IMR-90 (cell line): Measurements from ENCODE around the gene MCRS1. TPM values are rescaled to one million over a fixed set of nuclear protein-coding genes. Genes with fewer than 3 reads are reported as not detected.

Source experiments
- ATAC-seq: fragments of 200-7000 bp; cut with Tn5 transposase; 2 replicates; pipeline ENCODE4 v1.9.1; 2020; ENCODE audit warnings: low read depth, mild to moderate bottlenecking, moderate library complexity
- BruUV-seq: library from RNA; stranded (reverse); fragments of 400-500 nt; replicated peaks from 2 replicates; lab custom pipeline; 2021; lab: Mats Ljungman, UMichigan
- CTCF ChIA-PET: fragments of 300-600 bp; formaldehyde crosslinking; extraction: SDS; loops from one replicate; lab custom pipeline; 2021; ENCODE audit warnings: antibody characterized with exemption; lab: Yijun Ruan, JAX
- POLR2A ChIA-PET: fragments of 300-600 bp; sonication (Branson Sonifier 250); formaldehyde crosslinking; loops from one replicate; lab custom pipeline; 2022; ENCODE audit warnings: antibody characterized with exemption; ENCODE audit not compliant: unreplicated experiment; lab: Charles Lee
- DNase-seq: peaks from one replicate; pipeline ENCODE4 v3.0.0; 2013
- H2AFZ ChIP-seq: replicated peaks from 2 replicates; pipeline ENCODE3; 2013; ENCODE audit warnings: low read length, mild to moderate bottlenecking; ENCODE audit not compliant: poor library complexity
- H2AK5ac ChIP-seq: 2 replicates; pipeline ENCODE4 v1.6.1; 2013; ENCODE audit warnings: low read depth, low read length, inconsistent platforms
- H2AK9ac ChIP-seq: replicated peaks from 2 replicates; pipeline ENCODE3; 2013; ENCODE audit warnings: mild to moderate bottlenecking, low read depth, low read length, moderate library complexity; ENCODE audit not compliant: poor library complexity
- H2BK120ac ChIP-seq: 2 replicates; pipeline ENCODE4 v1.6.1; 2013; ENCODE audit warnings: low read depth, low read length, inconsistent platforms
- H2BK15ac ChIP-seq: 3 replicates; pipeline ENCODE4 v1.6.1; 2013; ENCODE audit warnings: low read depth, low read length, inconsistent platforms
- H2BK20ac ChIP-seq: 2 replicates; pipeline ENCODE4 v1.6.1; 2013; ENCODE audit warnings: low read depth, mild to moderate bottlenecking, inconsistent platforms, low read length, moderate library complexity
- H2BK5ac ChIP-seq: 2 replicates; pipeline ENCODE4 v1.6.1; 2013; ENCODE audit warnings: mild to moderate bottlenecking, low read depth, low read length, inconsistent platforms; ENCODE audit not compliant: poor library complexity, severe bottlenecking
- H3K14ac ChIP-seq: replicated peaks from 2 replicates; pipeline ENCODE4 v1.6.1; 2013; ENCODE audit warnings: low read depth, low read length, inconsistent platforms
- H3K18ac ChIP-seq: 2 replicates; pipeline ENCODE4 v1.6.1; 2013; ENCODE audit warnings: low read depth, low read length, control low read depth
- H3K23ac ChIP-seq: 2 replicates; pipeline ENCODE4 v1.6.1; 2013; ENCODE audit warnings: low read depth, low read length, inconsistent platforms
- H3K27ac ChIP-seq: 2 replicates; pipeline ENCODE4 v1.5.1; 2013; ENCODE audit warnings: mild to moderate bottlenecking, control low read depth, low read length; ENCODE audit not compliant: insufficient read depth
- H3K27me3 ChIP-seq: 2 replicates; pipeline ENCODE4 v1.6.1; 2013; ENCODE audit warnings: low read length; ENCODE audit not compliant: control insufficient read depth, insufficient read depth
- H3K36me3 ChIP-seq: 2 replicates; pipeline ENCODE4 v1.6.1; 2013; ENCODE audit warnings: low read length, mixed read lengths; ENCODE audit not compliant: control insufficient read depth, insufficient read depth
- H3K4ac ChIP-seq: 2 replicates; pipeline ENCODE4 v1.6.1; 2013; ENCODE audit warnings: low read depth, low read length, inconsistent platforms
- H3K4me1 ChIP-seq: 2 replicates; pipeline ENCODE4 v1.6.1; 2013; ENCODE audit warnings: low read length, mixed read lengths; ENCODE audit not compliant: control insufficient read depth, insufficient read depth
- H3K4me2 ChIP-seq: 2 replicates; pipeline ENCODE4 v1.6.1; 2013; ENCODE audit warnings: low read depth, mild to moderate bottlenecking, control low read depth, low read length, moderate library complexity
- H3K4me3 ChIP-seq: 2 replicates; pipeline ENCODE4 v1.5.1; 2013; ENCODE audit warnings: low read depth, mild to moderate bottlenecking, control low read depth, low read length, moderate library complexity; ENCODE audit not compliant: insufficient read depth
- H3K56ac ChIP-seq: 2 replicates; pipeline ENCODE4 v1.6.1; 2013; ENCODE audit warnings: low read length, inconsistent platforms; ENCODE audit not compliant: insufficient read depth; ENCODE audit errors: extremely low read depth
- H3K79me1 ChIP-seq, 2 experiments: 2 replicates each; pipeline ENCODE4 v1.6.1; 2013; ENCODE audit warnings: low read length in 2 of 2, inconsistent platforms in 1 of 2, low read depth in 1 of 2
- H3K9ac ChIP-seq: 2 replicates; pipeline ENCODE4 v1.6.1; 2013; ENCODE audit warnings: low read depth, low read length, control low read depth
- H3K9me1 ChIP-seq: 2 replicates; pipeline ENCODE4 v1.6.1; 2013; ENCODE audit warnings: low read length, inconsistent platforms; ENCODE audit not compliant: insufficient read depth
- H3K9me3 ChIP-seq: 2 replicates; pipeline ENCODE4 v1.6.1; 2013; ENCODE audit warnings: low read length; ENCODE audit not compliant: control insufficient read depth, insufficient read depth
- H4K20me1 ChIP-seq: 2 replicates; pipeline ENCODE4 v1.6.1; 2013; ENCODE audit warnings: low read length, inconsistent platforms; ENCODE audit not compliant: insufficient read depth
- H4K5ac ChIP-seq: 2 replicates; pipeline ENCODE4 v1.6.1; 2013; ENCODE audit warnings: mild to moderate bottlenecking, low read depth, low read length, control low read depth
- H4K8ac ChIP-seq, 2 experiments: 2 replicates each; pipeline ENCODE4 v1.6.1; 2013; ENCODE audit warnings: low read depth in 2 of 2, low read length in 2 of 2, control low read depth in 1 of 2, inconsistent platforms in 1 of 2
- H4K91ac ChIP-seq: 2 replicates; pipeline ENCODE4 v1.6.1; 2013; ENCODE audit warnings: low read depth, low read length, inconsistent platforms; ENCODE audit not compliant: insufficient read depth
- BHLHE40 ChIP-seq: fragments of 150-350 bp; IDR thresholded peaks from 2 replicates; pipeline ENCODE4 v1.6.1; 2016; ENCODE audit warnings: mild to moderate bottlenecking, low read depth, low read length
- CEBPB ChIP-seq: IDR thresholded peaks from 2 replicates; pipeline ENCODE4 v1.6.1; 2012; ENCODE audit warnings: low read depth, low read length, improper control_type of control experiment
- CHD1 ChIP-seq: IDR thresholded peaks from 2 replicates; pipeline ENCODE4 v1.6.1; 2012; ENCODE audit warnings: low read depth, low read length, improper control_type of control experiment
- CTCF ChIP-seq: conservative IDR thresholded peaks from 2 replicates; pipeline ENCODE4 v1.5.1; 2012; ENCODE audit warnings: mild to moderate bottlenecking, low read depth, low read length, improper control_type of control experiment
- FOS ChIP-seq: fragments of 150-350 bp; IDR thresholded peaks from 2 replicates; pipeline ENCODE4 v1.6.1; 2016; ENCODE audit warnings: low read depth, low read length
- MAFK ChIP-seq: IDR thresholded peaks from 2 replicates; pipeline ENCODE4 v1.6.1; 2012; ENCODE audit warnings: low read depth, low read length, improper control_type of control experiment
- NFE2L2 ChIP-seq: fragments of 150-350 bp; IDR thresholded peaks from 2 replicates; pipeline ENCODE4 v1.6.1; 2016; ENCODE audit warnings: low read depth, mild to moderate bottlenecking, low read length
- RCOR1 ChIP-seq: IDR thresholded peaks from 2 replicates; pipeline ENCODE4 v1.6.1; 2012; ENCODE audit warnings: mild to moderate bottlenecking, low read length, improper control_type of control experiment; ENCODE audit not compliant: insufficient replicate concordance
- RFX5 ChIP-seq: IDR thresholded peaks from 2 replicates; pipeline ENCODE4 v1.8.0; 2012; ENCODE audit warnings: low read depth, mild to moderate bottlenecking, low read length, moderate library complexity
- SMC3 ChIP-seq: fragments of 150-350 bp; IDR thresholded peaks from 2 replicates; pipeline ENCODE4 v1.6.1; 2016; ENCODE audit warnings: low read depth, mild to moderate bottlenecking, antibody characterized with exemption, low read length, moderate library complexity
- WGBS, 2 experiments: methylation state at CpG; one replicate each; pipeline versions ENCODE4 v1.1.5 to v1.1.7; 2013; ENCODE audit warnings: missing lambda C conversion rate in 2 of 2; ENCODE audit not compliant: insufficient read length in 1 of 2; ENCODE audit errors: extremely low coverage in 2 of 2; 5-methylcytosine and 5-hydroxymethylcytosine counted together
- dilution Hi-C: fragments of 300-500 bp; cut with HindIII; formaldehyde crosslinking; loops from one replicate; pipeline ENCODE4 v1.14.3; 2018; ENCODE audit warnings: low sequenced_read_pairs; ENCODE audit not compliant: unreplicated experiment
- in situ Hi-C: fragments of 300-500 bp; cut with MboI; formaldehyde crosslinking; loops from 3 replicates; pipeline ENCODE4 v1.14.3; 2019; ENCODE audit warnings: low sequenced_read_pairs, inconsistent platforms, mixed read lengths
- intact Hi-C: fragments of 100-400 bp; cut with micrococcal nuclease; formaldehyde crosslinking; loops from 2 replicates; pipeline ENCODE4 v1.10.0; 2022
- polyA plus RNA-seq, 3 experiments: library from polyadenylated mRNA; depleted of rRNA; stranded (reverse); fragments of >200 nt; gene quantifications; 2 replicates each; pipeline ENCODE4 v1.2.3, GENCODE V29; 2012; ENCODE audit warnings: low replicate concordance in 1 of 3
- total RNA-seq: library from RNA; depleted of rRNA; stranded (reverse); fragments of >200 nt; gene quantifications from 2 replicates; pipeline ENCODE4 v1.2.3, GENCODE V29; 2012

MCRS1 gene
- total and polyA plus RNA-seq, 2 of the 4 experiments (the other 2 are of a cell fraction) = 72.9 to 73.2 TPM

GRCh38 chr12:49543914-49544815 lies 23.8 kb downstream of the MCRS1 start:
- Histone ChIP-seq H3K18ac (no peak overlapping the region), H3K4me2 (no peak overlapping the region; the same call in 1 of the 2 replicates), H2BK20ac (no peak overlapping the region), H3K4me1 (peaks cover 3% of the 10 kb centered on the region; the same call in 1 of the 2 replicates), H4K91ac (no peak overlapping the region), H2BK15ac (no peak overlapping the region), H3K79me1 (no peaks in the 10 kb centered on the region), H2AFZ (peak overlapping the region; percentile 63), H4K5ac (no peak overlapping the region), H3K27ac (no peak overlapping the region), H4K8ac (no peak overlapping the region), H4K20me1 (no peaks in the 10 kb centered on the region), H3K4ac (no peak overlapping the region), H3K9ac (no peak overlapping the region), H3K9me3 (no peaks in the 10 kb centered on the region), H3K9me1 (no peaks in the 10 kb centered on the region), H2BK5ac (no peak overlapping the region), H3K23ac (no peak overlapping the region), H3K4me3 (no peak overlapping the region), H2AK9ac (no peak overlapping the region), H2AK5ac (no peak overlapping the region), H3K36me3 (no peaks in the 10 kb centered on the region), H3K14ac (no peak overlapping the region), H2BK120ac (no peak overlapping the region), H3K56ac (no peak overlapping the region), H3K27me3 (peaks cover 85% of the 10 kb centered on the region)
- no TSS peak for BruUV-seq
- dilution Hi-C loops = no loop called here
- 24% methylated on average over 17 of the region's 39 CpGs; no CpG with 5 or more reads in 1 of the 2 experiments for WGBS, 2 experiments
- POLR2A ChIA-PET = no interaction called here
- in situ Hi-C loops = no loop called here
- CTCF ChIA-PET = no interaction called here
- no peak for TF ChIP-seq RCOR1
- TF ChIP-seq CEBPB = no peak
- TF ChIP-seq BHLHE40 = no peak
- TF ChIP-seq CTCF = no peak
- no peak for TF ChIP-seq SMC3
- no peak for TF ChIP-seq CHD1
- no peak for TF ChIP-seq NFE2L2
- no peak for TF ChIP-seq MAFK
- no peak for TF ChIP-seq FOS
- TF ChIP-seq RFX5 = no peak
- intact Hi-C loops = no loop called here
- DNase-seq (no peak), ATAC-seq (peak; percentile 21; the same call in 1 of the 2 replicates)
